Adrenal gland (tissue), 12 donors: Measurements from ENCODE around the gene PCED1A. TPM values are rescaled to one million over a fixed set of nuclear protein-coding genes. Genes with fewer than 3 reads are reported as not detected.

Experiments used
- DNase-seq, 7 donors: peaks; one replicate each; pipeline ENCODE4 v3.0.0-alpha.2; 2019 to 2020
- H3K27ac ChIP-seq, 5 donors: fragments of 200-600 bp; sonication (generic) in 4 of 5; 1 replicate in 3 of 5; 2 replicates in 2 of 5; pipeline versions ENCODE4 v1.5.1 to v1.8.0; 2016 to 2020; ENCODE audit warnings: mild to moderate bottlenecking in 1 of 5
- H3K27me3 ChIP-seq: fragments of 200-600 bp; 2 replicates; pipeline ENCODE4 v1.8.0; 2021
- H3K36me3 ChIP-seq, 2 donors: fragments of 200-600 bp; replicated peaks in 1 of 2; 1 replicate in 1 of 2; 2 replicates in 1 of 2; pipeline versions ENCODE4 v1.5.1 to v1.8.0; 2018 to 2022
- H3K4me1 ChIP-seq, 2 donors: fragments of 200-600 bp; replicated peaks in 1 of 2; 1 replicate in 1 of 2; 2 replicates in 1 of 2; pipeline versions ENCODE4 v1.5.1 to v1.8.0; 2018 to 2021
- H3K4me3 ChIP-seq, 4 donors: fragments of 200-600 bp; sonication (generic) in 3 of 4; one replicate each; pipeline ENCODE4 v1.5.1; 2016 to 2018
- H3K9me3 ChIP-seq, 3 donors: fragments of 200-600 bp; sonication (generic) in 1 of 3; replicated peaks in 1 of 3; 1 replicate in 2 of 3; 2 replicates in 1 of 3; pipeline versions ENCODE4 v1.5.1 to v1.8.0; 2016 to 2021
- CTCF ChIP-seq, 6 experiments: fragments of 450-650 bp in 4 of 6; fragments of 200-600 bp in 2 of 6; sonication (generic) in 1 of 6; IDR thresholded peaks; 1 replicate in 5 of 6; 2 replicates in 1 of 6; pipeline versions ENCODE4 v1.5.1 to v1.8.0; 2016 to 2021; ENCODE audit warnings: antibody characterized with exemption in 6 of 6, mild to moderate bottlenecking in 2 of 6, moderate library complexity in 1 of 6
- POLR2A ChIP-seq, 2 donors: fragments of 450-650 bp; IDR thresholded peaks; one replicate each; pipeline ENCODE4 v1.6.1; 2017; ENCODE audit warnings: antibody characterized with exemption in 2 of 2, mild to moderate bottlenecking in 2 of 2, moderate library complexity in 1 of 2
- WGBS, 4 donors: extraction: QIAGEN DNeasy Blood & Tissue Kit in 2 of 4; methylation state at CpG; one replicate each; pipeline versions ENCODE4 v1.1.5 to v1.1.7; 2013 to 2017; 5-methylcytosine and 5-hydroxymethylcytosine counted together
- intact Hi-C, 2 donors: fragments of 100-400 bp; cut with DNase I; formaldehyde crosslinking; loops; one replicate each; pipeline versions ENCODE4 v1.14.1 to v1.15.0; 2022 to 2023
- polyA plus RNA-seq, 3 donors: library from polyadenylated mRNA; stranded (reverse); fragments of 200-250 nt in 2 of 3; fragments of 350-450 nt in 1 of 3; fragmentation: Illumina TruSeq in 1 of 3; extraction: RNeasy Lipid Tissue Mini Kit (QIAGEN cat#74804) in 1 of 3; gene quantifications; one replicate each; pipeline ENCODE4 v1.2.3, GENCODE V29; 2013 to 2014
- total RNA-seq, 9 donors: library from RNA; depleted of rRNA in 4 of 9; stranded (reverse); fragments of >200 nt in 4 of 9; fragments of 120-200 nt in 1 of 9; fragmentation: NEBNext Ultra II Directional in 1 of 9; extraction: Animal tissue kit (Norgen Biotek cat#: 25700) in 1 of 9; gene quantifications; one replicate each; pipeline versions ENCODE4 v1.1.0 to v1.2.4, GENCODE V29; 2013 to 2023
- donor health status: healthy with polysubstance abuse.
- donor health status: Bipolar disorder and iron deficiency.
- donor health status: DM: yes; HTN: yes; CAD: no.
- donor health status: DM: no; HTN: no; CAD: no.
- donor health status: DM: no; HTN: no; CAD: no.
- donor health status: DM: yes; HTN: yes; CAD: no.

Gene PCED1A
- total and polyA plus RNA-seq, 12 donors = 9.6 to 244 (median 46.3) TPM

DNA sequence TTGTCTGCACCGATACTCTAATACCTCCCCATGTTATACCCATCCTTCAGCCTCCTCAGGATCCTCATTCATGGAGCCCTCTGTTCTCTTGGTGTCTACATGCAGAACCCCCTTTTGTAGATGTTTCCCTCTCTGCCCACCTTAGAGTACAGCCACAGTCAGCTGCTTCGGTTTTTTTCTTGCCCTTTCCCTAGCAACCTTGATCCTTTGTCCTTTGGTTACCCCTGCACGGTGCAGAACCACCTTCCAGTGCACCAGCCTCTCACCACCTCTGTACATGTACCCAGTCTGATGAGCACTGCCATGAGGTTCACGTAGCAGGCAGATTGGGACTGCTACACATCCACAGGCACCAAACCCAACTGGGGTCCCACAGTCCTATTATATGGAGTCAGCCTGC is 7.3 kb upstream of the PCED1A start:
- intact Hi-C loops = no loop called here
- 91 to 97% (median 93%) methylated on average over 4 of the region's 4 CpGs for WGBS, 4 donors

DNA sequence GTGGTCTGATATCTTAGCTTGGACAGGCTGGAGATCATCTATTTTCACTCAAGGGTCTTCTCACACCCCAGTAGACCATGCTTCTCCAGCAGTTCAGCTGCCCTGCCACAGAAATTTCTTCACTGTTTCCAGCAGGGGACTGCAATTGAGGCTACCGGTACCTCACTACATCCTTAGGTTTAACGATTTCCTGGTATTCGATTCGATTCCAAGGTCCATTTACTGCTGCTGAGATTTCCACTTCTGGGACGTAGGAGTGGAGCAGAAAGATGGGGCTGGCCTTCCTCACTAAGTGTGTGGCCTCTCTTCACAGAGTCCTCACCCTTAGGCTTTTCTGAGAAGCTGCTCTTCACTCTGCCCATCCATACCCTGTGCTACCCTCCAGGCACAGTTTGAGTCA is 6.2 kb upstream of the PCED1A start:
- H3K36me3 ChIP-seq = no peaks in the 10 kb centered on the region
- no peak overlapping the region for H3K27ac ChIP-seq
- H3K9me3 ChIP-seq = no peaks in the 10 kb centered on the region
- 86 to 99% (median 91%) methylated on average over 5 of the region's 5 CpGs for WGBS, 4 donors
- TF ChIP-seq POLR2A (IDR thresholded peaks at IDR 0.05) (no peak), CTCF (IDR thresholded peaks at IDR 0.05) (no peak)
- peak in 1 of 7 donors; percentile 3 for DNase-seq
- no peak overlapping the region for H3K4me3 ChIP-seq
- H3K27me3 ChIP-seq = no peaks in the 10 kb centered on the region
- intact Hi-C loops = no loop called here
- peaks cover under 1 to 6% of the 10 kb centered on the region in 2 donors for H3K4me1 ChIP-seq

More for the DNA sequence above, 7.3 kb upstream of the PCED1A start:
- Histone ChIP-seq H3K9me3 (no peaks in the 10 kb centered on the region), H3K4me3 (no peak overlapping the region), H3K4me1 (no peaks in the 10 kb centered on the region), H3K36me3 (no peaks in the 10 kb centered on the region), H3K27me3 (no peaks in the 10 kb centered on the region), H3K27ac (no peak overlapping the region)
- peak in 1 of 7 donors; percentile 10 for DNase-seq
- TF ChIP-seq CTCF (IDR thresholded peaks at IDR 0.05) = no peak
- no peak for TF ChIP-seq POLR2A (IDR thresholded peaks at IDR 0.05)

DNA sequence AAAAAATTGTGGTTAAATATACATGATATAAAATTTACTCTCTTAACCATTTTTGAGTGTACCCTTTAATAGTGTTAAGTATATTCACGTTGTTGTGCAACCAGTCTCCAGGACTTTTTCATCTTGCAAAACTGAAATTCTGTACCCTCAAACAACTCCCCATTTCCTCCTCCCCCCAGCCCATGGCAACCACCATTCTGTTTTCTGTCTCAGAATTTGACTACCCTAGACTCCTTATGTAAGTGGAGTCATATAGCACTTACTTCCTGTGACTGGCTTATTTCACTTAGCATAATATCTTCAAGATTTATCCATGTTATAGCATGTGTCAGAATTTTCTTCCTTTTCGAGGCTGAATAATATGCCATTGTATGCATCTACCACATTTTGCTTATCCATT is 5.2 kb upstream of the PCED1A start:
- TF ChIP-seq POLR2A (IDR thresholded peaks at IDR 0.05) = no peak
- TF ChIP-seq CTCF (IDR thresholded peaks at IDR 0.05) = no peak
- H3K4me3 ChIP-seq = no peak overlapping the region
- H3K9me3 ChIP-seq = no peaks in the 10 kb centered on the region
- no peak overlapping the region for H3K27ac ChIP-seq
- 72 to 87% (median 81%) methylated on average over 2 of the region's 2 CpGs for WGBS, 4 donors
- intact Hi-C loops = no loop called here
- H3K4me1 ChIP-seq = peaks cover 7 to 11% of the 10 kb centered on the region in 2 donors
- no peaks in the 10 kb centered on the region for H3K27me3 ChIP-seq
- no peaks in the 10 kb centered on the region for H3K36me3 ChIP-seq
- no peak for DNase-seq

DNA sequence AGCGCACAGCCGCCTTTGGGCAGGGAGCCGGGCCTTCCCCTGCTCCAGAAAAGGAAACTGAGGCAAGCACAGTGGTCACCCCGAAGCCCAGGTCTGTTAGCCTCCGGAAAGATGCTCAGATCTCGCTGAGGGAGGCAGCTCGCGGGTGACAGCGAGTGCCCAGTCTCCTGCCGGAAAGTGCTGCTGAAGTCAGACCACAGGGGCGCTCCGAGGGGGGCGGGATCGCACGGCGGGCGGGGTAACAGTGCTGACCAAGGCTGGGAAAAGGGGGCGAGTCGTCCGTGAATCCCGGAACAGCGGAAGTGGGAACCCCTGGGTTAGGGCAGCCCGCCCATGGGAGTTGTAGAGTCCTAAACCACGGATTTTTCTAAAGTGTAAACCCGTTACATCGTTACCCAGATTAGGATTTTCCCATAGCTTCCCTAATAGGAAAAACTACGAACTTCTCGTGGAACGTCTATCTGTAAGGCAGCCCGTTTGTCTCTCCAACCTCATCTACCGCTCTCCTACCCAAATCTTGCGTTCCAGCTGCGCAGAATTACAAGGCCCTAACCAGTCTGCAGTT is 594 bp upstream of the PCED1A start:
- intact Hi-C loops = no loop called here
- TF ChIP-seq CTCF (IDR thresholded peaks at IDR 0.05) (no peak), POLR2A (IDR thresholded peaks at IDR 0.05) (no peak)
- H3K4me3 ChIP-seq = peak overlapping the region in 3 of 4 donors; percentile 67 to 70 (median 69)
- H3K36me3 ChIP-seq = no peaks in the 10 kb centered on the region
- H3K27me3 ChIP-seq = no peaks in the 10 kb centered on the region
- no peaks in the 10 kb centered on the region for H3K9me3 ChIP-seq
- peak; percentile 43 to 80 (median 64) for DNase-seq
- peaks cover 12 to 17% of the 10 kb centered on the region in 2 donors for H3K4me1 ChIP-seq
- 4 to 15% (median 6%) methylated on average over 13 to 33 of the region's 33 CpGs for WGBS, 4 donors
- peak overlapping the region in 3 of 5 donors; percentile 72 to 94 (median 91) for H3K27ac ChIP-seq
